Ishikawa (cell line): Measurements from ENCODE around the gene HUS1.

ENCODE experiments used
- CEBPB ChIP-seq: IDR thresholded peaks from 2 replicates; pipeline ENCODE4 v1.6.1; 2012
- CREB1 ChIP-seq: IDR thresholded peaks from 2 replicates; pipeline ENCODE4 v1.6.1; 2012; ENCODE audit warnings: low read depth
- EGR1 ChIP-seq: IDR thresholded peaks from 2 replicates; pipeline ENCODE4 v1.6.1; 2012
- EP300 ChIP-seq: IDR thresholded peaks from 2 replicates; pipeline ENCODE4 v1.6.1; 2012; ENCODE audit warnings: borderline replicate concordance
- FOXM1 ChIP-seq: IDR thresholded peaks from 2 replicates; pipeline ENCODE4 v1.6.1; 2012; ENCODE audit warnings: low read depth, borderline replicate concordance
- NFIC ChIP-seq: IDR thresholded peaks from 2 replicates; pipeline ENCODE4 v1.6.1; 2012
- RAD21 ChIP-seq: IDR thresholded peaks from 2 replicates; pipeline ENCODE4 v1.6.1; 2012; ENCODE audit warnings: low read depth
- TAF1 ChIP-seq: IDR thresholded peaks from 2 replicates; pipeline ENCODE4 v1.6.1; 2012; ENCODE audit warnings: low read depth, mild to moderate bottlenecking
- TCF12 ChIP-seq: IDR thresholded peaks from 2 replicates; pipeline ENCODE4 v1.6.1; 2012; ENCODE audit warnings: low read depth
- TEAD4 ChIP-seq: IDR thresholded peaks from 2 replicates; pipeline ENCODE4 v1.6.1; 2012
- USF1 ChIP-seq: IDR thresholded peaks from 2 replicates; pipeline ENCODE4 v1.6.1; 2012
- YY1 ChIP-seq: IDR thresholded peaks from 2 replicates; pipeline ENCODE4 v1.6.1; 2012; ENCODE audit warnings: low read depth
- ZBTB7A ChIP-seq: IDR thresholded peaks from 2 replicates; pipeline ENCODE4 v1.6.1; 2012; ENCODE audit warnings: low read depth
- TF ChIP-seq, protein P1 (sequence below): IDR thresholded peaks from 2 replicates; pipeline ENCODE4 v1.6.1; 2012
- TF ChIP-seq, protein P2 (sequence below): IDR thresholded peaks from 2 replicates; pipeline ENCODE4 v1.6.1; 2012; ENCODE audit warnings: low read depth, mild to moderate bottlenecking

Gene HUS1

GRCh38 chr7:47940088-47941013 lies 39.1 kb downstream of the HUS1 start:
- TF ChIP-seq EP300 (no peak), CREB1 (no peak), RAD21 (no peak), EGR1 (no peak), TAF1 (no peak), ZBTB7A (no peak), USF1 (no peak), YY1 (no peak), TCF12 (no peak), TEAD4 (no peak), CEBPB (no peak), FOXM1 (no peak), NFIC (no peak)
- TF ChIP-seq, protein P1, sequence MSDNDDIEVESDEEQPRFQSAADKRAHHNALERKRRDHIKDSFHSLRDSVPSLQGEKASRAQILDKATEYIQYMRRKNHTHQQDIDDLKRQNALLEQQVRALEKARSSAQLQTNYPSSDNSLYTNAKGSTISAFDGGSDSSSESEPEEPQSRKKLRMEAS = no peak
- TF ChIP-seq, protein P2, sequence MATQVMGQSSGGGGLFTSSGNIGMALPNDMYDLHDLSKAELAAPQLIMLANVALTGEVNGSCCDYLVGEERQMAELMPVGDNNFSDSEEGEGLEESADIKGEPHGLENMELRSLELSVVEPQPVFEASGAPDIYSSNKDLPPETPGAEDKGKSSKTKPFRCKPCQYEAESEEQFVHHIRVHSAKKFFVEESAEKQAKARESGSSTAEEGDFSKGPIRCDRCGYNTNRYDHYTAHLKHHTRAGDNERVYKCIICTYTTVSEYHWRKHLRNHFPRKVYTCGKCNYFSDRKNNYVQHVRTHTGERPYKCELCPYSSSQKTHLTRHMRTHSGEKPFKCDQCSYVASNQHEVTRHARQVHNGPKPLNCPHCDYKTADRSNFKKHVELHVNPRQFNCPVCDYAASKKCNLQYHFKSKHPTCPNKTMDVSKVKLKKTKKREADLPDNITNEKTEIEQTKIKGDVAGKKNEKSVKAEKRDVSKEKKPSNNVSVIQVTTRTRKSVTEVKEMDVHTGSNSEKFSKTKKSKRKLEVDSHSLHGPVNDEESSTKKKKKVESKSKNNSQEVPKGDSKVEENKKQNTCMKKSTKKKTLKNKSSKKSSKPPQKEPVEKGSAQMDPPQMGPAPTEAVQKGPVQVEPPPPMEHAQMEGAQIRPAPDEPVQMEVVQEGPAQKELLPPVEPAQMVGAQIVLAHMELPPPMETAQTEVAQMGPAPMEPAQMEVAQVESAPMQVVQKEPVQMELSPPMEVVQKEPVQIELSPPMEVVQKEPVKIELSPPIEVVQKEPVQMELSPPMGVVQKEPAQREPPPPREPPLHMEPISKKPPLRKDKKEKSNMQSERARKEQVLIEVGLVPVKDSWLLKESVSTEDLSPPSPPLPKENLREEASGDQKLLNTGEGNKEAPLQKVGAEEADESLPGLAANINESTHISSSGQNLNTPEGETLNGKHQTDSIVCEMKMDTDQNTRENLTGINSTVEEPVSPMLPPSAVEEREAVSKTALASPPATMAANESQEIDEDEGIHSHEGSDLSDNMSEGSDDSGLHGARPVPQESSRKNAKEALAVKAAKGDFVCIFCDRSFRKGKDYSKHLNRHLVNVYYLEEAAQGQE = no peak

- TF ChIP-seq TAF1 (no peak), RAD21 (no peak), YY1 (no peak), NFIC (no peak), TEAD4 (no peak), FOXM1 (no peak), EP300 (no peak), ZBTB7A (no peak), TCF12 (no peak), CREB1 (no peak), CEBPB (no peak)
- TF ChIP-seq, protein P1 = no peak
- TF ChIP-seq, protein P2 = no peak
Measured at GRCh38 chr7:47939425-47940036, 39.9 kb downstream of the HUS1 start.

GRCh38 chr7:47938574-47939165 lies 40.7 kb downstream of the HUS1 start:
- TF ChIP-seq RAD21 (peak; percentile 42; the same call in 1 of the 2 replicates), USF1 (no peak), YY1 (no peak), TEAD4 (no peak)

DNA sequence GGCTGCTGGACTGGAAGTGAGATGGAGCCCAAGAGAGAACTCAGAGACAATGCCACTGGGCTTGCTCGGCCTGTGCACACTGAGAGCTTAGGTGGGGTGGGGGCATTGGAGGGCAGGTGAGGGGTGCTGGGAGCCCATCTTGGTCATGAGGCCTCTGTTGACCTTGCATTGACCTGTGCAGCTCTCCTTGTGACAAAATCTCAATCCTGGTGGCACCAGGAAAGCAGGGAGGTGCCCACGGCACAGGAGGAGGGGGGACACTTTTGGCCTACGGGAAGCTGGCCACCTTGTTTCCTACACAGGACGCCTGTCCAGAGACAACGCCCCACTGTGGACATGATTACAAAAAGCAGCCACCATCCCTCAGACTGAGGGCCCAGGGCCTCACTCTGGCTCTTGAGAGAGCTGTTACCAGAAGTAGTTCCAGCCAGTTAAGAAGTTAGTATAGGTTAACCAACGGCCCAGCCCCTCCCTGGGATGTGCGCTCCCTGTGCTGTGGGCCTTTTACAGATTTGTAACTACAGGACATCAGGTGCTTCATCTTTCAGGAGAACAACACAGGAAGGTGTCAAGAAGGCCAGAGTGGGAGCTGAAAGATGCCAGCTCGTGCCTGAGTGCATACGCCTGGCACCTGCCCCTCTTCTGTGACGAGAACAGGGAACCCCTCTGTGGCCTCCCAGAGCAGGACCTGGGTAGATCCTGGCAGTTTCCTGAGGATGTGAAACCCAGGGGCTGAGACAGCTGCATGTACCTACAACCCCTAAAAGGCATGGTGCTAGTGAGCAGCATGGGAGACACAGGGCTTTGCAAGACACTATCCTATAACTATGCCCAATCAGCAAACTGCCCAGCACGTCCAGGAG lies 41.5 kb downstream of the HUS1 start:
- TF ChIP-seq EGR1 (no peak), EP300 (no peak)
- TF ChIP-seq, protein P2 = no peak
